Measurements from ENCODE around the gene CENPL. TPM values are rescaled to one million over a fixed set of nuclear protein-coding genes. Genes with fewer than 3 reads are reported as not detected.
"Not testable (repeated sequence)": the region's sequence is repeated elsewhere in the genome, so short reads cannot be mapped to it uniquely, and the experiment has no call there.

Gene CENPL
- total RNA-seq, 2 experiments from 2014 or later = 25.4 to 36.1 TPM

- Histone ChIP-seq H3K9me3 (ENCODE audit: low read length) (no peaks in the 10 kb centered on the region), H3K27ac (ENCODE audit: low read depth, low read length, poor library complexity, severe bottlenecking) (no peak overlapping the region), H3K4me2 (ENCODE audit: low read length) (no peak overlapping the region), H3K36me3 (ENCODE audit: insufficient read depth, low read length) (peaks cover 89% of the 10 kb centered on the region), H4K20me1 (ENCODE audit: insufficient read depth, low read length) (no peaks in the 10 kb centered on the region), H3K4me3 (ENCODE audit: low read depth, low read length, poor library complexity, severe bottlenecking) (no peak overlapping the region), H3K79me2 (ENCODE audit: insufficient read depth, low read depth, low read length) (no peaks in the 10 kb centered on the region), H3K4me1 (ENCODE audit: insufficient read depth, low read length, poor library complexity, severe bottlenecking) (no peaks in the 10 kb centered on the region), H3K9me2 (ENCODE audit: insufficient read depth, low read length) (no peaks in the 10 kb centered on the region), H2AFZ (ENCODE audit: low read length) (no peak overlapping the region)
- no TSS peak for BruUV-seq (replicated peaks)
- no peak for DNase-seq (ENCODE audit: low spot score)
- CTCF ChIA-PET (ENCODE audit: unreplicated experiment) = no interaction called here
- intact Hi-C loops (cut with micrococcal nuclease; ENCODE audit: unreplicated experiment) = no loop called here
- TF ChIP-seq EZH2phosphoT487 (IDR thresholded peaks at IDR 0.05; ENCODE audit: borderline replicate concordance, low read depth, low read length) (no peak), CTCF (conservative IDR thresholded peaks at IDR 0.05; ENCODE audit: low read length) (no peak)
- POLR2A ChIA-PET = interaction anchor here (0.8 to 1.2 kb wide), 3 partner anchors 10 to 24 kb away, joined by 3 read pairs; no protein-coding TSS in a partner anchor
Observed at GRCh38 chr1:173779936-173780335, 44.7 kb downstream of the CENPL start.

GRCh38 chr1:173775578-173776226 lies 49.0 kb downstream of the CENPL start:
- no peaks in the 10 kb centered on the region for H3K9me3 ChIP-seq (ENCODE audit: low read length)
- no peak overlapping the region for H3K4me2 ChIP-seq (ENCODE audit: low read length)
- no peaks in the 10 kb centered on the region for H3K4me1 ChIP-seq (ENCODE audit: insufficient read depth, low read length, poor library complexity, severe bottlenecking)
- no TSS peak for BruUV-seq (replicated peaks)
- TF ChIP-seq EZH2phosphoT487 (IDR thresholded peaks at IDR 0.05; ENCODE audit: borderline replicate concordance, low read depth, low read length) = no peak
- TF ChIP-seq CTCF (conservative IDR thresholded peaks at IDR 0.05; ENCODE audit: low read length) = no peak
- no peak overlapping the region for H3K27ac ChIP-seq (ENCODE audit: low read depth, low read length, poor library complexity, severe bottlenecking)
- H3K79me2 ChIP-seq (ENCODE audit: insufficient read depth, low read depth, low read length) = no peaks in the 10 kb centered on the region
- intact Hi-C loops (cut with micrococcal nuclease; ENCODE audit: unreplicated experiment) = no loop called here
- ChIA-PET CTCF (ENCODE audit: unreplicated experiment) (no interaction called here), POLR2A (no interaction called here)
- DNase-seq (ENCODE audit: low spot score) = no peak
- H3K36me3 ChIP-seq (ENCODE audit: insufficient read depth, low read length) = peaks cover 61% of the 10 kb centered on the region
- H3K9me2 ChIP-seq (ENCODE audit: insufficient read depth, low read length) = no peaks in the 10 kb centered on the region
- H3K4me3 ChIP-seq (ENCODE audit: low read depth, low read length, poor library complexity, severe bottlenecking) = no peak overlapping the region
- no peak overlapping the region for H2AFZ ChIP-seq (ENCODE audit: low read length)
- no peaks in the 10 kb centered on the region for H4K20me1 ChIP-seq (ENCODE audit: insufficient read depth, low read length)

- no peak for DNase-seq (ENCODE audit: low spot score)
- H3K9me2 ChIP-seq (ENCODE audit: insufficient read depth, low read length) = no peaks in the 10 kb centered on the region
- H2AFZ ChIP-seq (ENCODE audit: low read length) = no peak overlapping the region
- intact Hi-C loops (cut with micrococcal nuclease; ENCODE audit: unreplicated experiment) = no loop called here
- no peak overlapping the region for H3K4me3 ChIP-seq (ENCODE audit: low read depth, low read length, poor library complexity, severe bottlenecking)
- TF ChIP-seq EZH2phosphoT487 (IDR thresholded peaks at IDR 0.05; ENCODE audit: borderline replicate concordance, low read depth, low read length) (no peak), CTCF (conservative IDR thresholded peaks at IDR 0.05; ENCODE audit: low read length) (no peak)
- ChIA-PET CTCF (ENCODE audit: unreplicated experiment) (no interaction called here), POLR2A (interaction anchor here (0.5 to 1.3 kb wide), 5 partner anchors 11 to 155 kb away, joined by 3 to 4 read pairs (median 3); no protein-coding TSS in a partner anchor)
- no peak overlapping the region for H3K27ac ChIP-seq (ENCODE audit: low read depth, low read length, poor library complexity, severe bottlenecking)
- H3K4me1 ChIP-seq (ENCODE audit: insufficient read depth, low read length, poor library complexity, severe bottlenecking) = no peaks in the 10 kb centered on the region
- no peaks in the 10 kb centered on the region for H4K20me1 ChIP-seq (ENCODE audit: insufficient read depth, low read length)
- no peaks in the 10 kb centered on the region for H3K9me3 ChIP-seq (ENCODE audit: low read length)
- no TSS peak for BruUV-seq (replicated peaks)
- H3K79me2 ChIP-seq (ENCODE audit: insufficient read depth, low read depth, low read length) = no peaks in the 10 kb centered on the region
- no peak overlapping the region for H3K4me2 ChIP-seq (ENCODE audit: low read length)
- peaks cover 50% of the 10 kb centered on the region for H3K36me3 ChIP-seq (ENCODE audit: insufficient read depth, low read length)
Observed at GRCh38 chr1:173771560-173771959, 53.1 kb downstream of the CENPL start.

GRCh38 chr1:173770330-173770729 lies 54.4 kb downstream of the CENPL start:
- DNase-seq (ENCODE audit: low spot score); H3K4me1 ChIP-seq (ENCODE audit: insufficient read depth, low read length, poor library complexity, severe bottlenecking); H3K27ac ChIP-seq (ENCODE audit: low read depth, low read length, poor library complexity, severe bottlenecking); intact Hi-C loops (cut with micrococcal nuclease; ENCODE audit: unreplicated experiment); H4K20me1 ChIP-seq (ENCODE audit: insufficient read depth, low read length); H3K79me2 ChIP-seq (ENCODE audit: insufficient read depth, low read depth, low read length); H3K9me2 ChIP-seq (ENCODE audit: insufficient read depth, low read length); H3K4me3 ChIP-seq (ENCODE audit: low read depth, low read length, poor library complexity, severe bottlenecking); H3K4me2 ChIP-seq (ENCODE audit: low read length); BruUV-seq (replicated peaks); H2AFZ ChIP-seq (ENCODE audit: low read length); CTCF ChIA-PET (ENCODE audit: unreplicated experiment); H3K9me3 ChIP-seq (ENCODE audit: low read length): not testable (repeated sequence)
- H3K36me3 ChIP-seq (ENCODE audit: insufficient read depth, low read length) = peaks cover 45% of the 10 kb centered on the region
- POLR2A ChIA-PET = interaction anchor here (0.6 kb wide), 1 partner anchor 9 kb away, joined by 3 read pairs; no protein-coding TSS in a partner anchor
